ENCODE measurements around the gene REC114.

GRCh38 chr15:73605759-73606436 is 162.9 kb downstream of the REC114 start:
- no peak for TF ChIP-seq CTCF (IDR thresholded peaks at IDR 0.05)
- TF ChIP-seq POLR2A (IDR thresholded peaks at IDR 0.05): no peak

Measured in adrenal gland (tissue), 5 donors.